Measurements from ENCODE around the gene NELL2.

DNA sequence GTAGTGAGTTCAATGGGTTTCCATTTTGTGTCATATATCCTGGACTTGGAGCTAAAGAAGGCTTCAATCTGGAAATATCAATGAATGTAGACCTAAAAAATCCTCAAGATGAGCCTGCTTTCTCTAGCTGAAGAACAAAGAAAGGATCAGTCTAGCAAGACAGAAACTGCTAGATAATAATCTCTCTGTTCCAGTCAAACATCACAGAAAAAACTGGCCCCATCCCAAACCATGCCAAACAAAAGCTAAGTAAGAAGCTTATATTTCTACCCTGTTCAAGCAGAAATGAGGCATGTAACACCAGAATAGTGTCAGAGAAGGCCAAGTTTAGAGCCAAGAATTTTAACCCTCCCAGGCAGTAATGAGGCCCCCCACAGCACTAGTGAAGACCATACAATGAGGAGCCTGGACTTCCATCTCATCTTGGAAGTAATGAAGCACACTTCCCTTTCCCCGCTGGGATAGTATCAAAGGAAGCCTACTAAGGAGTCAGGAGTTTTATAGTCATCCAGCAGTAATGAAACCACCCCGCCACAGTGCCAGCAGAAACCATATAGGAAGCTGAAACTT is 95.8 kb downstream of the NELL2 start:
- TF ChIP-seq POLR2A (IDR thresholded peaks at IDR 0.05; ENCODE audit: low read length) (no peak), GATA1 (IDR thresholded peaks at IDR 0.05; ENCODE audit: low read depth, low read length) (no peak)

Measured in erythroblast (primary cell).